Muscle of leg (tissue), 11 donors: ENCODE measurements around the gene FIGLA. TPM values are rescaled to one million over a fixed set of nuclear protein-coding genes. Genes with fewer than 3 reads are reported as not detected.
"Not testable (repeated sequence)": the region's sequence is repeated elsewhere in the genome, so short reads cannot be mapped to it uniquely, and the experiment has no call there.

Experiments
- DNase-seq: peaks from one replicate; pipeline ENCODE4 v3.0.0; 2013
- H3K27ac ChIP-seq: one replicate; pipeline ENCODE4 v1.5.1; 2013; ENCODE audit warnings: mild to moderate bottlenecking, low read length, control low read depth
- H3K27me3 ChIP-seq: one replicate; pipeline ENCODE4 v1.6.1; 2013; ENCODE audit warnings: low read length; ENCODE audit not compliant: control insufficient read depth, insufficient read depth
- H3K36me3 ChIP-seq: one replicate; pipeline ENCODE4 v1.6.1; 2013; ENCODE audit warnings: low read length; ENCODE audit not compliant: control insufficient read depth, insufficient read depth
- H3K4me1 ChIP-seq: one replicate; pipeline ENCODE4 v1.6.1; 2013; ENCODE audit warnings: low read length; ENCODE audit not compliant: control insufficient read depth, insufficient read depth
- H3K4me3 ChIP-seq: one replicate; pipeline ENCODE4 v1.5.1; 2013; ENCODE audit warnings: low read length, control low read depth
- H3K9me3 ChIP-seq: replicated peaks from 2 replicates; pipeline ENCODE4 v1.6.1; 2013; ENCODE audit warnings: low read depth, low read length; ENCODE audit not compliant: control insufficient read depth
- WGBS: methylation state at CpG from one replicate; pipeline ENCODE4 v1.1.5; 2013; ENCODE audit warnings: missing lambda C conversion rate; ENCODE audit not compliant: insufficient coverage; 5-methylcytosine and 5-hydroxymethylcytosine counted together
- polyA plus RNA-seq, 8 donors: library from polyadenylated mRNA; unstranded; fragments of 120-200 nt; gene quantifications; one replicate each; pipeline versions ENCODE4 v1.2.1 to v1.2.3, GENCODE V29; 2013; ENCODE audit warnings: inconsistent platforms in 1 of 8, low replicate concordance in 1 of 8; ENCODE audit not compliant: insufficient read length in 8 of 8, insufficient read depth in 1 of 8
- total RNA-seq: library from RNA; stranded (reverse); fragments of 120-200 nt; gene quantifications from one replicate; pipeline ENCODE4 v1.2.4, GENCODE V29; 2013

FIGLA gene
- total and polyA plus RNA-seq, 9 donors: not detected

DNA sequence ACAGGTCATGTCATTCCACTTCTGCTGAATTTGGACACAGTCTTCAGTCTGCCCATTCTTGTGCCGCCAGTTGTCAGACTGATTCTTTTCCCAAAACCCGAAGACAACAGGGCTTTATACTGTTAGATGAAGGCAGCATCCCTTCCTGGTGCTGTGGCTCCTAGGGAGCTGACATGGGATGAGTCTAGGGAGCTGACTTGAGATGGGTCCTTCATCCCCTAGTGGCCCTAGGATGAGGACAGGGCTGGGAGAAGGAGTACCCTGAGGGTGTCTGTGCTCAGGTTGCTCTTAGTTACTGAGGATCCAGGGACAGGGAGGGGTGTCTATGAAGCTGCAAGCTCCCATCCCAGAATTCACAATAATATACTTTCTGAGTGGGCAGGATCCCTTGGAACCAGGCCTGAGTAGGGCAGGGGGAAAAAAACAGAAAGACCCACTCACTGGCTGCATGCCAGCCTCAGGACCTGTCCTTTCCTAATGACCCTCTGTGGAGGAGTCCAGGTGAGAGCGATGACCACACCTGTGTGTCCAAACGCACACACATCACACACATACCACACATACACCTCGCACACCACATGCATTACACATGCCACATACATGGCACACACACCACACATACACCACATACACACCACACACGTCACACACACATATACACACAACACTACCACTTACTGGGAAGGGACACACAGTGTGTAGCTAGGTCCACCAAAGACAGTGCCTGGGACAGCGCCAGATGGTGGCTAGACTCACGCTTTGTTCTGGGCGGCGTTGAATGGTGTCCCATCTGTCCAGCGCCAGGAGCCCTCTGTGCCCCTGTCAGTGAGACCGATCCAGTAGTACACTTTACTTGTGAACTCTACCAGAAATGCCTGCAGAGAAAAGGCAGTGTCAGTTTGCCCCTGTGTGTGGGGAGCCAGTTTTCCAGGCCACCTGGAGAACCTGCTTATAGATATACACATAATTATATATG lies 18.8 kb upstream of the FIGLA start:
- Histone ChIP-seq H3K4me1 (no peaks in the 10 kb centered on the region), H3K27me3 (peaks cover 5% of the 10 kb centered on the region), H3K27ac (no peak overlapping the region), H3K36me3 (no peaks in the 10 kb centered on the region), H3K4me3 (no peak overlapping the region), H3K9me3 (no peaks in the 10 kb centered on the region)
- no peak for DNase-seq
- WGBS: 92% methylated on average over 10 of the region's 12 CpGs

GRCh38 chr2:70807828-70808118 lies 17.3 kb upstream of the FIGLA start:
- Histone ChIP-seq H3K36me3 (no peaks in the 10 kb centered on the region), H3K27ac (no peak overlapping the region), H3K4me1 (no peaks in the 10 kb centered on the region), H3K27me3 (peaks cover 5% of the 10 kb centered on the region), H3K4me3 (no peak overlapping the region), H3K9me3 (no peaks in the 10 kb centered on the region)
- no peak for DNase-seq
- no CpG with 5 or more reads among the region's 4 CpGs for WGBS

DNA sequence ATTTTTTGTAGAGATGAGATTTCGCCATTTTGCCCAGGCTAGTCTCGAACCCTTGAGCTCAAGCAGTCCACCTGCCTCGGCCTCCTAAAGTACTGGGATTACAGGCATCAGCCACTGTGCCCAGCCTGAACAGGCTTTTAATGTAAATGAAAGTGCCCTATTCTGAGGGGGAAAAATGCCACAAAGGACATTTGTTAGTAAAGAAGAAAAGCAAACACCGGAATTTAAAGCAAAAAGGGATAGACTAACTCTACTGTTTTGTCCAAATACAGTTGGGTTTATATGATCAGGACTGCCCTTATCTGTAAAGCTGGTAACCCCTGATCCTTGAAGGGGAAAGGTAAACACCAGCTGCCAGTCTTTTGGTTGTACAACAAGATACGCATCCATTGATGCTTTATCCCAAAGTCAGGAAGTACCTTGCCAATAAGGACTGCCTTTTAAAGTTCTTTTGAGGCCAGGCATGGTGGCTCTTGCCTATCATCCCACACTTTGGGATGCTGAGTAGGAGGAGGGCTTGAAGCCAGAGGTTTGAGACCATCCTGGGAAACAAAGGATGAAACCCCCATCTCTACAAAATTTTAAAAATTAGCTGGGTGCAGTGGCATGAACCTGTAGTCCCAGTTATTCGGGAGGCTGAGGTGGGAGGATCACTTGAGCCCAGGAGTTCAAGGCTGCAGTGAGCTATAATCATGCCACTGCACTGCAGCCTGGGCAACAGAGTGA lies 16.8 kb upstream of the FIGLA start:
- no peaks in the 10 kb centered on the region for H3K4me1 ChIP-seq
- DNase-seq: no peak
- no peak overlapping the region for H3K4me3 ChIP-seq
- H3K9me3 ChIP-seq: no peaks in the 10 kb centered on the region
- 86% methylated on average over 3 of the region's 6 CpGs for WGBS
- no peak overlapping the region for H3K27ac ChIP-seq
- peaks cover 5% of the 10 kb centered on the region for H3K27me3 ChIP-seq
- H3K36me3 ChIP-seq: no peaks in the 10 kb centered on the region

DNA sequence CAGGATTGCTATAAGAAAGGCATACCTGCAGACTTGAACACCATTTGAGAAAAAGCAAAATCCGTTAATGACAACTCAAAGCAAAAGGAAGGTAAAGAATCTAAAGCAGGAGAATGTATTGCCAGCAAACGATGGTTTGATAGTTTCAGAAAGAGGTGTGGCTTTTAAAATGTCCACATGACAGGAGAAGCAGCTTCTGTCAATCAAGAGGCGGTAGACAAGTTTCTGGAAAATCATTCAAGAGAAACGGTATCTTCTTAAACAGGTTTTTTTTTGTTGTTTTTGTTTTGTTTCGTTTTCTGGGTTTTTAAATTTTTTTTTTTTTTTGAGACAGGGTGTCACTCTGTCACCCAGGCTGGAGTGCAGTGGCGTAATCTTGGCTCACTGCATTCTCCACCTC lies 16.2 kb upstream of the FIGLA start:
- peaks cover 5% of the 10 kb centered on the region for H3K27me3 ChIP-seq
- no peak overlapping the region for H3K27ac ChIP-seq
- H3K4me3 ChIP-seq: no peak overlapping the region
- no peaks in the 10 kb centered on the region for H3K9me3 ChIP-seq
- 59% methylated on average over 2 of the region's 6 CpGs for WGBS
- H3K36me3 ChIP-seq: no peaks in the 10 kb centered on the region
- DNase-seq: no peak
- H3K4me1 ChIP-seq: no peaks in the 10 kb centered on the region

- H3K27ac ChIP-seq: no peak overlapping the region
- peaks cover 5% of the 10 kb centered on the region for H3K27me3 ChIP-seq
- H3K9me3 ChIP-seq: no peaks in the 10 kb centered on the region
- H3K36me3 ChIP-seq: no peaks in the 10 kb centered on the region
- no peak for DNase-seq
- no CpG with 5 or more reads among the region's 5 CpGs for WGBS
- H3K4me3 ChIP-seq: no peak overlapping the region
- no peaks in the 10 kb centered on the region for H3K4me1 ChIP-seq
These were observed 15.6 kb upstream of the FIGLA start for GRCh38 chr2:70806013-70806412.

DNA sequence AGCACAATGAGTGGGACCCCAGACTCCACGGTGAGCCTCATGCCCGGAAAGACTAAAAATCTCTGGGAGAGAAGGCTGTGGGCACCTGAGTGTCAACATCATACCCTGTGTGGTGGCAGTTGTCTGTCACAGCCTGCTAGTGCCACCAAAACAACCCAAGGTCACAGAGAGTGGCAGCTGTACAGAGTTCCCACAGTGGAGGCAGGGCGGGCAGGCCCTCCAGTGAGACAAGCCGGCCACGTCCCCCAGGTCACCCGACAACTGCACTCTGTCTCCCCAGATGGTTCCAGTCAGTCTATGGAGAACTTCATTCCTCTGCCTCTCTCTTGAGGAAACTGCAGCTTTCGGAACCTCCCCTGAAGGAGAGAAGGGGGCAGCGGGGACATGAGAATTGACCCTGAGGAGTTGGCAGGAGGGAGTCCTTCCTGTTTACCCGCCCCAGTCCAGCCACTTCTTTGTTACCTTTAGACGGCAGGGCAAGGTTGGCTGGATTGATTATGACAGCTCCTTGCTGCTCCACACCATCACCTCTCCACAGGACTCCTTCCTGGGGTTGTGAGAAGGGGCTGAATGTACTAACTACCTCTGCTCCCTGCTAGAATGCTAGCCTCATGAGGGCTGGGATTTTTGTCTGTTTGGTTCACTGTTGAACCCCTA lies 11.3 kb upstream of the FIGLA start:
- Histone ChIP-seq H3K9me3 (peaks cover 2% of the 10 kb centered on the region), H3K4me1 (peaks cover 2% of the 10 kb centered on the region), H3K4me3 (no peak overlapping the region), H3K36me3 (no peaks in the 10 kb centered on the region), H3K27ac (no peak overlapping the region), H3K27me3 (no peaks in the 10 kb centered on the region)
- DNase-seq: no peak
- 81% methylated on average over 3 of the region's 10 CpGs for WGBS

GRCh38 chr2:70799706-70800105 lies 9.3 kb upstream of the FIGLA start:
- no peak for DNase-seq
- peaks cover 2% of the 10 kb centered on the region for H3K4me1 ChIP-seq
- no peak overlapping the region for H3K27ac ChIP-seq
- peaks cover 2% of the 10 kb centered on the region for H3K9me3 ChIP-seq
- H3K27me3 ChIP-seq: peaks cover 5% of the 10 kb centered on the region
- 100% methylated on average over 1 of the region's 2 CpGs for WGBS
- H3K4me3 ChIP-seq: no peak overlapping the region
- H3K36me3 ChIP-seq: no peaks in the 10 kb centered on the region

DNA sequence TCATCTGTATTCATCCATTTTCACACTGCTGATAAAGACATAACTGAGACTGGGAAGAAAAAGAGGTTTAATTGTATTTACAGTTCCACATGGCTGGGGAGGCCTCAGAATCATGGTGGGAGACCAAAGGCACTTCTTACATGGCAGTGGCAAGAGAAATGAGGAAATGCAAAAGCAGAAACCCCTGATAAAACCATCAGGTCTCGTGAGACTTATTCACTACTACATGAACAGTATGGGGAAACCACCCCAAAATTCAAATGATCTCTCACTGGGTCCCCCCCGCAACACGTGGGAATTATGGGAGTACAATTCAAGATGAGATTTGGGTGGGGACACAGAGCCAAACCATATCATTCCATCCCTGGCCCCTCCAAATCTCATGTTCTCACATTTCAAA lies 7.6 kb upstream of the FIGLA start:
- H3K4me3 ChIP-seq: not testable (repeated sequence)
- 100% methylated on average over 1 of the region's 3 CpGs for WGBS

DNA sequence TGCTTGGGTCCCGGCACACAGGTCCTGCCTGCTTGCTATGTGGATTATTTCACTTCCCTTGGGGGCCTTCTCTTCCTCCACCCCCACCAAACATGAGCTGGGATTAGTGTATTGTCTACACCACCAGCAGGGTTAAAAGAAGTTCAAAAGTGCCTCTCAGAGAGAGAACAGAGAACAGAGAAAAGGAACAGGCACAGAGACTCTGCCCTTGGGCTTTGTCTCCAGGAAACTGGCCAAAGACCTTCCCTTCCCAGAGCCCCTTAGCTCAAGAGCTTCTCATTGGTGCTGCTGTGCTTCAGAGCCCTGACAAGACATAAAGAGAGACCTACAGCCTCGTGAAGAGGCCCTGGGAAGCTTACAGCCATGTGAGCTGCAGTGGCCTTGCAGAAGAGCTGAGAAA lies 7.1 kb upstream of the FIGLA start:
- no peaks in the 10 kb centered on the region for H3K36me3 ChIP-seq
- H3K27me3 ChIP-seq: peaks cover 12% of the 10 kb centered on the region
- WGBS: no CpG with 5 or more reads among the region's 2 CpGs
- peak; percentile 26 for DNase-seq
- H3K4me3 ChIP-seq: no peak overlapping the region
- peaks cover 2% of the 10 kb centered on the region for H3K9me3 ChIP-seq
- H3K4me1 ChIP-seq: peaks cover 2% of the 10 kb centered on the region
- H3K27ac ChIP-seq: no peak overlapping the region

More for the DNA sequence above, 7.6 kb upstream of the FIGLA start:
- H3K4me1 ChIP-seq, DNase-seq, H3K27ac ChIP-seq, H3K36me3 ChIP-seq, H3K9me3 ChIP-seq: not testable (repeated sequence)
- H3K27me3 ChIP-seq: peaks cover 12% of the 10 kb centered on the region

- 100% methylated on average over 1 of the region's 1 CpG for WGBS
- no peaks in the 10 kb centered on the region for H3K36me3 ChIP-seq
- H3K27me3 ChIP-seq: peaks cover 19% of the 10 kb centered on the region
- no peak overlapping the region for H3K4me3 ChIP-seq
- peaks cover 2% of the 10 kb centered on the region for H3K9me3 ChIP-seq
- no peak overlapping the region for H3K27ac ChIP-seq
- H3K4me1 ChIP-seq: peaks cover 2% of the 10 kb centered on the region
- no peak for DNase-seq
These were observed 5.8 kb upstream of the FIGLA start for GRCh38 chr2:70796262-70796661.
